ENCODE measurements around the gene CLIC4. TPM values are rescaled to one million over a fixed set of nuclear protein-coding genes. Genes with fewer than 3 reads are reported as not detected.
A peak's percentile ranks its signal among the peaks of the same experiment; 100 is the strongest.

Gene CLIC4
- total and polyA plus RNA-seq, 9 of the 15 experiments (the other 6 are each of a cell fraction or from before 2014, with no cell fraction given) = 16.0 to 67.5 (median 38.4) TPM

DNA sequence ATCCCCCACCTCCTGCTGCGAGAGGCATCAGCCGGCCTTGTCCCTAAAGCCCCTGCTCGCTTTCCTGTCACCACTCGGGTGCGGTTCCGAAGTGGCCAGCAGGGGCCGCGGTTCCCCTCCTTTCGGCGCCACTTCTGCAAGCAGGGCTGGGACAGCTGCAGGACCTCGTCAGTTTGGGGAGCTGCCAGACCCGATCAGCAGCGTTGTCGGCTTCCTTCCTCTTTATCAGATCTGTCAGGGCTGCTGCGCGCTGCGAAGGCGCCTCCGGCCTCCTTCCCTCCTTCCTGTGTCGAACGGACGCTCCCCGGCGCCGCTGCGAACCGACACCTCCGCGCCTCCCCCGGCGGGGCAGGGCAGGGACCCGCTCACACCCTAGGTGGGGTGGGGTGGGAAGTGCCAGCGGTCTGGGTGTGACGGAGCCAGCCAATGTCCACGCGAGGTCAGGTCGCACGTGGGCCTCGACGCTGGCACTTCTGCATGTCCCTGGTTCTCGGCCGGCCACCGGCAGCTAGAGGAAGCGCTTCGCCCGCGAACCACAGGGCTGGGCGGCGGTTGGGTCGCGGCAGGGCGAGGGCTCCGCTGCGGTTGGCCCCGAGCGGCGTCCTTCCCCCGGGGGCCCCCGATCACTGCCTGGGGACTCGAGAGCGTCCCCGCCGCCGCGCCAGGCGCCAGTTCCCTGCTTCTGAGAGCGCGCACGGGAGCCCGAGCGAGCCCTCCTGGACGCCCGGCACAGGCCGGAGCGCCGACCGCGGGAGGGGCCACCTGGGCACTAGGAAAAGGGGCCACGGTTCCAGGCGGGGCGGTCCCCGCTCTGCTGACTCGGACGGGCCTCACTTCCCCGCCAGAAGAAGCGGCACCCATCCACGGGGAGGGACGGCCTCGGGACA, 103.0 kb downstream of the CLIC4 start (continued):
- TF ChIP-seq, protein P1, sequence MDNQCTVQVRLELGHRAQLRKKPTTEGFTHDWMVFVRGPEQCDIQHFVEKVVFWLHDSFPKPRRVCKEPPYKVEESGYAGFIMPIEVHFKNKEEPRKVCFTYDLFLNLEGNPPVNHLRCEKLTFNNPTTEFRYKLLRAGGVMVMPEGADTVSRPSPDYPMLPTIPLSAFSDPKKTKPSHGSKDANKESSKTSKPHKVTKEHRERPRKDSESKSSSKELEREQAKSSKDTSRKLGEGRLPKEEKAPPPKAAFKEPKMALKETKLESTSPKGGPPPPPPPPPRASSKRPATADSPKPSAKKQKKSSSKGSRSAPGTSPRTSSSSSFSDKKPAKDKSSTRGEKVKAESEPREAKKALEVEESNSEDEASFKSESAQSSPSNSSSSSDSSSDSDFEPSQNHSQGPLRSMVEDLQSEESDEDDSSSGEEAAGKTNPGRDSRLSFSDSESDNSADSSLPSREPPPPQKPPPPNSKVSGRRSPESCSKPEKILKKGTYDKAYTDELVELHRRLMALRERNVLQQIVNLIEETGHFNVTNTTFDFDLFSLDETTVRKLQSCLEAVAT (IDR thresholded peaks at IDR 0.05) = no peak
- TF ChIP-seq, protein P2, sequence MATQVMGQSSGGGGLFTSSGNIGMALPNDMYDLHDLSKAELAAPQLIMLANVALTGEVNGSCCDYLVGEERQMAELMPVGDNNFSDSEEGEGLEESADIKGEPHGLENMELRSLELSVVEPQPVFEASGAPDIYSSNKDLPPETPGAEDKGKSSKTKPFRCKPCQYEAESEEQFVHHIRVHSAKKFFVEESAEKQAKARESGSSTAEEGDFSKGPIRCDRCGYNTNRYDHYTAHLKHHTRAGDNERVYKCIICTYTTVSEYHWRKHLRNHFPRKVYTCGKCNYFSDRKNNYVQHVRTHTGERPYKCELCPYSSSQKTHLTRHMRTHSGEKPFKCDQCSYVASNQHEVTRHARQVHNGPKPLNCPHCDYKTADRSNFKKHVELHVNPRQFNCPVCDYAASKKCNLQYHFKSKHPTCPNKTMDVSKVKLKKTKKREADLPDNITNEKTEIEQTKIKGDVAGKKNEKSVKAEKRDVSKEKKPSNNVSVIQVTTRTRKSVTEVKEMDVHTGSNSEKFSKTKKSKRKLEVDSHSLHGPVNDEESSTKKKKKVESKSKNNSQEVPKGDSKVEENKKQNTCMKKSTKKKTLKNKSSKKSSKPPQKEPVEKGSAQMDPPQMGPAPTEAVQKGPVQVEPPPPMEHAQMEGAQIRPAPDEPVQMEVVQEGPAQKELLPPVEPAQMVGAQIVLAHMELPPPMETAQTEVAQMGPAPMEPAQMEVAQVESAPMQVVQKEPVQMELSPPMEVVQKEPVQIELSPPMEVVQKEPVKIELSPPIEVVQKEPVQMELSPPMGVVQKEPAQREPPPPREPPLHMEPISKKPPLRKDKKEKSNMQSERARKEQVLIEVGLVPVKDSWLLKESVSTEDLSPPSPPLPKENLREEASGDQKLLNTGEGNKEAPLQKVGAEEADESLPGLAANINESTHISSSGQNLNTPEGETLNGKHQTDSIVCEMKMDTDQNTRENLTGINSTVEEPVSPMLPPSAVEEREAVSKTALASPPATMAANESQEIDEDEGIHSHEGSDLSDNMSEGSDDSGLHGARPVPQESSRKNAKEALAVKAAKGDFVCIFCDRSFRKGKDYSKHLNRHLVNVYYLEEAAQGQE (IDR thresholded peaks at IDR 0.05; ENCODE audit: borderline replicate concordance) = peak; percentile 85
- TF ChIP-seq, protein P2 (CRISPR knock-in tag; IDR thresholded peaks at IDR 0.05; ENCODE audit: low read depth) = peak; percentile 85; the same call in 1 of the 2 replicates
- TF ChIP-seq SNRNP70 (optimal IDR thresholded peaks at IDR 0.05; ENCODE audit: low read depth, low read length) = no peak
- peak; percentile 86 for TF ChIP-seq ZNF717 (CRISPR knock-in tag; IDR thresholded peaks at IDR 0.05)
- TF ChIP-seq SUPT5H (IDR thresholded peaks at IDR 0.05) = peak; percentile 57
- TF ChIP-seq, protein P3, sequence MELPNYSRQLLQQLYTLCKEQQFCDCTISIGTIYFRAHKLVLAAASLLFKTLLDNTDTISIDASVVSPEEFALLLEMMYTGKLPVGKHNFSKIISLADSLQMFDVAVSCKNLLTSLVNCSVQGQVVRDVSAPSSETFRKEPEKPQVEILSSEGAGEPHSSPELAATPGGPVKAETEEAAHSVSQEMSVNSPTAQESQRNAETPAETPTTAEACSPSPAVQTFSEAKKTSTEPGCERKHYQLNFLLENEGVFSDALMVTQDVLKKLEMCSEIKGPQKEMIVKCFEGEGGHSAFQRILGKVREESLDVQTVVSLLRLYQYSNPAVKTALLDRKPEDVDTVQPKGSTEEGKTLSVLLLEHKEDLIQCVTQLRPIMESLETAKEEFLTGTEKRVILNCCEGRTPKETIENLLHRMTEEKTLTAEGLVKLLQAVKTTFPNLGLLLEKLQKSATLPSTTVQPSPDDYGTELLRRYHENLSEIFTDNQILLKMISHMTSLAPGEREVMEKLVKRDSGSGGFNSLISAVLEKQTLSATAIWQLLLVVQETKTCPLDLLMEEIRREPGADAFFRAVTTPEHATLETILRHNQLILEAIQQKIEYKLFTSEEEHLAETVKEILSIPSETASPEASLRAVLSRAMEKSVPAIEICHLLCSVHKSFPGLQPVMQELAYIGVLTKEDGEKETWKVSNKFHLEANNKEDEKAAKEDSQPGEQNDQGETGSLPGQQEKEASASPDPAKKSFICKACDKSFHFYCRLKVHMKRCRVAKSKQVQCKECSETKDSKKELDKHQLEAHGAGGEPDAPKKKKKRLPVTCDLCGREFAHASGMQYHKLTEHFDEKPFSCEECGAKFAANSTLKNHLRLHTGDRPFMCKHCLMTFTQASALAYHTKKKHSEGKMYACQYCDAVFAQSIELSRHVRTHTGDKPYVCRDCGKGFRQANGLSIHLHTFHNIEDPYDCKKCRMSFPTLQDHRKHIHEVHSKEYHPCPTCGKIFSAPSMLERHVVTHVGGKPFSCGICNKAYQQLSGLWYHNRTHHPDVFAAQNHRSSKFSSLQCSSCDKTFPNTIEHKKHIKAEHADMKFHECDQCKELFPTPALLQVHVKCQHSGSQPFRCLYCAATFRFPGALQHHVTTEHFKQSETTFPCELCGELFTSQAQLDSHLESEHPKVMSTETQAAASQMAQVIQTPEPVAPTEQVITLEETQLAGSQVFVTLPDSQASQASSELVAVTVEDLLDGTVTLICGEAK (IDR thresholded peaks at IDR 0.05) = peak; percentile 85
- TF ChIP-seq, protein P3 (CRISPR knock-in tag; IDR thresholded peaks at IDR 0.05) = no peak

Measured in K562 (cell line).